Heart left ventricle (tissue), 16 donors: ENCODE data around the gene GRWD1. TPM values are rescaled to one million over a fixed set of nuclear protein-coding genes. Genes with fewer than 3 reads are reported as not detected.

Experiments
- ATAC-seq, 4 donors: fragments of 200-7000 bp; cut with Tn5 transposase; one replicate each; pipeline ENCODE4 v1.9.1; 2020 to 2022; ENCODE audit warnings: moderate library complexity in 4 of 4, mild to moderate bottlenecking in 3 of 4, moderate number of reproducible peaks in 1 of 4
- DNase-seq, 5 donors: peaks; one replicate each; pipeline ENCODE4 v3.0.0-alpha.2; 2020
- H3K27ac ChIP-seq, 12 donors: fragments of 200-600 bp; sonication (generic) in 4 of 12; one replicate each; pipeline versions ENCODE4 v1.5.0 to v1.8.0; 2016 to 2022; ENCODE audit warnings: mild to moderate bottlenecking in 2 of 12
- H3K27me3 ChIP-seq, 9 donors: fragments of 200-600 bp; sonication (generic) in 2 of 9; one replicate each; pipeline versions ENCODE4 v1.5.1 to v1.8.0; 2016 to 2022; ENCODE audit warnings: mild to moderate bottlenecking in 3 of 9
- H3K36me3 ChIP-seq, 9 donors: fragments of 200-600 bp; sonication (generic) in 2 of 9; one replicate each; pipeline versions ENCODE4 v1.5.0 to v1.8.0; 2018 to 2022; ENCODE audit warnings: mild to moderate bottlenecking in 2 of 9
- H3K4me1 ChIP-seq, 12 donors: fragments of 200-600 bp; sonication (generic) in 4 of 12; one replicate each; pipeline versions ENCODE4 v1.5.0 to v1.8.0; 2016 to 2022; ENCODE audit warnings: mild to moderate bottlenecking in 3 of 12
- H3K4me3 ChIP-seq, 12 donors: fragments of 200-600 bp; sonication (generic) in 4 of 12; one replicate each; pipeline versions ENCODE4 v1.5.0 to v1.8.0; 2017 to 2022; ENCODE audit warnings: mild to moderate bottlenecking in 9 of 12, moderate library complexity in 4 of 12
- H3K9me3 ChIP-seq, 12 donors: fragments of 200-600 bp; sonication (generic) in 4 of 12; one replicate each; pipeline versions ENCODE4 v1.5.0 to v1.8.0; 2016 to 2022; ENCODE audit warnings: mild to moderate bottlenecking in 1 of 12
- POLR2A ChIP-seq, 2 donors: fragments of 450-650 bp; IDR thresholded peaks; one replicate each; pipeline ENCODE4 v1.6.1; 2017; ENCODE audit warnings: antibody characterized with exemption in 2 of 2, mild to moderate bottlenecking in 2 of 2, moderate library complexity in 2 of 2
- WGBS, 4 donors: extraction: QIAGEN DNeasy Blood & Tissue Kit in 2 of 4; methylation state at CpG; one replicate each; pipeline versions ENCODE4 v1.1.5 to v1.1.7; 2013 to 2018; 5-methylcytosine and 5-hydroxymethylcytosine counted together
- intact Hi-C, 10 donors: fragments of 100-400 bp; cut with DNase I; formaldehyde crosslinking; loops; one replicate each; pipeline versions ENCODE4 v1.11.1 to v1.14.2; 2022
- polyA plus RNA-seq, 2 donors: library from polyadenylated mRNA; stranded (reverse); fragments of 200-250 nt; gene quantifications; one replicate each; pipeline ENCODE4 v1.2.3, GENCODE V29; 2013
- total RNA-seq, 9 donors: library from RNA; depleted of rRNA in 2 of 9; stranded (reverse); fragments of >200 nt in 2 of 9; fragmentation: NEBNext Ultra II Directional in 3 of 9; extraction: Animal tissue kit (Norgen Biotek cat#: 25700) in 3 of 9; gene quantifications; one replicate each; pipeline versions ENCODE4 v1.1.0 to v1.2.4, GENCODE V29; 2016 to 2023
- TF ChIP-seq, protein P1 (sequence below), 12 donors: fragments of 200-600 bp; sonication (generic) in 4 of 12; IDR thresholded peaks; one replicate each; pipeline versions ENCODE4 v1.5.0 to v1.8.0; 2018 to 2022; ENCODE audit warnings: antibody characterized with exemption in 12 of 12, mild to moderate bottlenecking in 5 of 12
- donor health status: ischemic (EF 13 %, LVEDD 7.1; RV severe dilation, severe dysfunction).
- donor health status: healthy with polysubstance abuse.
- donor health status: DM: no; HTN: yes; CAD: no.
- donor health status: DM: no; HTN: no; CAD: no.
- donor health status: ischemic (EF 25% LVEDD 6.9; RV normal size, moderate dysfunction).
- donor health status: ischemic (EF 25% LVEDD 5.7; RV mildly dilated, moderate dysfunction).
- donor health status: healthy.
- donor health status: DM: yes; HTN: yes; CAD: no.
- donor health status: ischemic (EF 35%, LVEDD 5.7; RV mildly dilated, moderate dysfunction).
- donor health status: nonischemic (EF 11% LVEDD 7.7; RV severe dilation, severe dysfunction).
- donor health status: DM: yes; HTN: yes; CAD: no.
- donor health status: PGD.
- donor health status: ischemic (EF 29% LVEDD 5.4; RV normal size, mild dysfunction).
- donor health status: nonischemic (EF 23%, LVEDD 6.1; RV moderate dilation, normal function).

Gene GRWD1
- total and polyA plus RNA-seq, 11 donors: 5.1 to 35.4 (median 19.0) TPM

GRCh38 chr19:48497728-48498594 is 52.2 kb downstream of the GRWD1 start:
- WGBS, 4 donors: 67 to 78% (median 70%) methylated on average over 31 to 46 of the region's 46 CpGs
- intact Hi-C loops: no loop called here
- peak overlapping the region in 6 of 12 donors; percentile 7 to 43 (median 22) for H3K4me3 ChIP-seq

DNA sequence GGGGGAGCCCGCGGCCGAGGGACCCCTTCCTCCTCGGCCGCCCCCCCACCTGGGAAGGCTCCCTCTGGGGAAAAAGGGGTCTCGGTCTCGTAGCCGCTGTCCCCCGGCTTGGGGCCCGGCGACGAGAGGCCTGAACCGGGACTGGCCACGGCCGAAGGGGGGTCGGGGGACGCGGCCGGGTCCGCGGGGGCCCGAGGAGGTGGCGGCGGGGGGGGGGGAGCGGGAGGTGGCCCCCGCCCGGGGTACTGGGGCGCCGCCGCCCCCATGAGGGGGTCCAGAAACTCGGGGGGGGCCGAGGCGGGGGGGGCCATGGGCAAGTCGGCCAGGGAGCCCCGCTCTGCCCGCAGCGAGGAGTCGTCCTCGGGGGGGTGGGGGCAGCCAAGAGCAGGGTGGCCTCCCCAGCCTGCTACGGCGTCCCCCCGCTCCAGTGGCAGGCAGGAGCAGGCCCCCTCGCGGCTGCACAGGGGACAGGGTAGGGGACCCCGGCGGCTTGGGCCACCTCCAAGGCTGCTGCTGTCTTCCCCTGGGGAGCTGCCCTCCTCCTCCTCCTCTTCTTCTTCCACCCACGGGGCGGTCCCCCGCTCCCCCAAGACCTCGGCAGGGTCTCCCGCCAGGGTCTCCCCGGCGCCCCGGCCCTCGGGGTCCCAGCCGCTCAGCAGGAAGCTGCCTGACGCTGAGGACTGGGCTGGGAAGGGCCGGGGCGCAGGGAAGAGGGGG is 53.0 kb downstream of the GRWD1 start:
- intact Hi-C loops: no loop called here
- no peak overlapping the region for H3K27ac ChIP-seq
- peaks cover 0 to 34% (median 8%) of the 10 kb centered on the region in 12 donors for H3K4me1 ChIP-seq
- H3K9me3 ChIP-seq: no peaks in the 10 kb centered on the region
- H3K4me3 ChIP-seq: peak overlapping the region in 6 of 12 donors; percentile 7 to 43 (median 22)
- H3K27me3 ChIP-seq: peaks cover 13 to 60% (median 39%) of the 10 kb centered on the region in 9 donors
- no peaks in the 10 kb centered on the region for H3K36me3 ChIP-seq
- TF ChIP-seq, protein P1, sequence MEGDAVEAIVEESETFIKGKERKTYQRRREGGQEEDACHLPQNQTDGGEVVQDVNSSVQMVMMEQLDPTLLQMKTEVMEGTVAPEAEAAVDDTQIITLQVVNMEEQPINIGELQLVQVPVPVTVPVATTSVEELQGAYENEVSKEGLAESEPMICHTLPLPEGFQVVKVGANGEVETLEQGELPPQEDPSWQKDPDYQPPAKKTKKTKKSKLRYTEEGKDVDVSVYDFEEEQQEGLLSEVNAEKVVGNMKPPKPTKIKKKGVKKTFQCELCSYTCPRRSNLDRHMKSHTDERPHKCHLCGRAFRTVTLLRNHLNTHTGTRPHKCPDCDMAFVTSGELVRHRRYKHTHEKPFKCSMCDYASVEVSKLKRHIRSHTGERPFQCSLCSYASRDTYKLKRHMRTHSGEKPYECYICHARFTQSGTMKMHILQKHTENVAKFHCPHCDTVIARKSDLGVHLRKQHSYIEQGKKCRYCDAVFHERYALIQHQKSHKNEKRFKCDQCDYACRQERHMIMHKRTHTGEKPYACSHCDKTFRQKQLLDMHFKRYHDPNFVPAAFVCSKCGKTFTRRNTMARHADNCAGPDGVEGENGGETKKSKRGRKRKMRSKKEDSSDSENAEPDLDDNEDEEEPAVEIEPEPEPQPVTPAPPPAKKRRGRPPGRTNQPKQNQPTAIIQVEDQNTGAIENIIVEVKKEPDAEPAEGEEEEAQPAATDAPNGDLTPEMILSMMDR (IDR thresholded peaks at IDR 0.05): no peak
- no peak for TF ChIP-seq POLR2A (IDR thresholded peaks at IDR 0.05)
- DNase-seq (no peak), ATAC-seq (no peak)
- 49 to 100% (median 55%) methylated on average over 1 to 59 of the region's 59 CpGs for WGBS, 4 donors

More at GRCh38 chr19:48497728-48498594, 52.2 kb downstream of the GRWD1 start:
- no peak for DNase-seq
- TF ChIP-seq POLR2A (IDR thresholded peaks at IDR 0.05): no peak
- TF ChIP-seq, protein P1 (IDR thresholded peaks at IDR 0.05): no peak
- H3K27ac ChIP-seq: no peak overlapping the region
- H3K9me3 ChIP-seq: no peaks in the 10 kb centered on the region
- no peak for ATAC-seq
- no peaks in the 10 kb centered on the region for H3K36me3 ChIP-seq
- peaks cover 13 to 59% (median 39%) of the 10 kb centered on the region in 9 donors for H3K27me3 ChIP-seq
- H3K4me1 ChIP-seq: peaks cover 0 to 34% (median 8%) of the 10 kb centered on the region in 12 donors

- Histone ChIP-seq H3K4me1 (peaks cover 0 to 28% (median 4%) of the 10 kb centered on the region in 12 donors), H3K36me3 (no peaks in the 10 kb centered on the region), H3K27me3 (peaks cover 13 to 60% (median 39%) of the 10 kb centered on the region in 9 donors), H3K9me3 (no peaks in the 10 kb centered on the region), H3K27ac (no peak overlapping the region), H3K4me3 (peak overlapping the region in 1 of 12 donors; percentile 43)
- peak in 1 of 5 donors; percentile 69 for DNase-seq
- intact Hi-C loops: no loop called here
- ATAC-seq: no peak
- WGBS, 4 donors: 62 to 81% (median 74%) methylated on average over 19 to 44 of the region's 44 CpGs
- TF ChIP-seq, protein P1 (IDR thresholded peaks at IDR 0.05): no peak
- no peak for TF ChIP-seq POLR2A (IDR thresholded peaks at IDR 0.05)
Observed at GRCh38 chr19:48499316-48500090, 53.7 kb downstream of the GRWD1 start.
